ENCODE results near the gene CLEC1B. TPM values are rescaled to one million over a fixed set of nuclear protein-coding genes. Genes with fewer than 3 reads are reported as not detected.

Gene CLEC1B
- total and polyA plus RNA-seq, 9 of the 15 experiments (the other 6 are each of a cell fraction or from before 2014, with no cell fraction given) = not detected

GRCh38 chr12:9960590-9960989 lies 38.3 kb downstream of the CLEC1B start (continued):
- TF ChIP-seq MAX (CRISPR knock-in tag; IDR thresholded peaks at IDR 0.05) = no peak
- TF ChIP-seq RERE (CRISPR knock-in tag; IDR thresholded peaks at IDR 0.05; ENCODE audit: borderline replicate concordance) = no peak
- no peak for TF ChIP-seq ZNF589 (CRISPR knock-in tag; IDR thresholded peaks at IDR 0.05; ENCODE audit: low read depth)

- Histone ChIP-seq H3K4me2 (ENCODE audit: insufficient read depth, low read length) (no peak overlapping the region), H3K27ac (ENCODE audit: extremely low read depth, low read depth, low read length) (no peak overlapping the region), H3K27me3 (ENCODE audit: control insufficient read depth in 2 of 2, insufficient read depth in 2 of 2, low read length in 2 of 2) (no peaks in the 10 kb centered on the region; a peak in 1 of 5 replicates), H3K4me3 (no peak overlapping the region), H2AFZ (ENCODE audit: low read depth, low read length) (no peak overlapping the region), H3K79me2 (ENCODE audit: control insufficient read depth, insufficient read depth, low read length) (no peaks in the 10 kb centered on the region), H3K9me1 (ENCODE audit: control insufficient read depth, insufficient read depth, low read length) (no peaks in the 10 kb centered on the region), H4K20me1 (replicated peaks; ENCODE audit: control insufficient read depth, insufficient read depth, low read length) (no peaks in the 10 kb centered on the region), H3K9ac (ENCODE audit: insufficient read depth in 1 of 2, low read depth in 2 of 2, low read length in 2 of 2) (no peak overlapping the region), H3K36me3 (ENCODE audit: control insufficient read depth, insufficient read depth, low read length) (no peaks in the 10 kb centered on the region), H3K4me1 (replicated peaks in 1 of 2; ENCODE audit: control insufficient read depth in 2 of 2, insufficient read depth in 2 of 2, low read length in 2 of 2) (no peaks in the 10 kb centered on the region), H3K9me3 (replicated peaks; ENCODE audit: control insufficient read depth, insufficient read depth, low read depth, low read length) (no peaks in the 10 kb centered on the region)
- FAIRE-seq (no peak), DNase-seq (ENCODE audit: extremely low read depth in 1 of 4, low spot score in 3 of 4) (no peak), ATAC-seq (no peak)
- POLR2A ChIA-PET = no interaction called here
- intact Hi-C loops (cut with micrococcal nuclease) = no loop called here
- in situ Hi-C loops (cut with MboI) = no loop called here
- CTCF ChIA-PET (ENCODE audit: low intra/inter-chr PET ratio) = no interaction called here
- BruUV-seq (replicated peaks) = no TSS peak
- TF ChIP-seq ZNF274 (IDR thresholded peaks at IDR 0.05; ENCODE audit: borderline replicate concordance, low read depth, low read length) (no peak), MEF2D (tag; conservative IDR thresholded peaks at IDR 0.05; ENCODE audit: low read depth) (no peak), ATF6 (CRISPR knock-in tag; IDR thresholded peaks at IDR 0.05) (no peak), RNF2 (IDR thresholded peaks at IDR 0.05) (no peak), ZNF398 (CRISPR knock-in tag; IDR thresholded peaks at IDR 0.05) (no peak), ZNF384 (IDR thresholded peaks at IDR 0.05; ENCODE audit: low read depth, low read length) (no peak)
- TF ChIP-seq, protein P1, sequence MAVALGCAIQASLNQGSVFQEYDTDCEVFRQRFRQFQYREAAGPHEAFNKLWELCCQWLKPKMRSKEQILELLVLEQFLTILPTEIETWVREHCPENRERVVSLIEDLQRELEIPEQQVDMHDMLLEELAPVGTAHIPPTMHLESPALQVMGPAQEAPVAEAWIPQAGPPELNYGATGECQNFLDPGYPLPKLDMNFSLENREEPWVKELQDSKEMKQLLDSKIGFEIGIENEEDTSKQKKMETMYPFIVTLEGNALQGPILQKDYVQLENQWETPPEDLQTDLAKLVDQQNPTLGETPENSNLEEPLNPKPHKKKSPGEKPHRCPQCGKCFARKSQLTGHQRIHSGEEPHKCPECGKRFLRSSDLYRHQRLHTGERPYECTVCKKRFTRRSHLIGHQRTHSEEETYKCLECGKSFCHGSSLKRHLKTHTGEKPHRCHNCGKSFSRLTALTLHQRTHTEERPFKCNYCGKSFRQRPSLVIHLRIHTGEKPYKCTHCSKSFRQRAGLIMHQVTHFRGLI (CRISPR knock-in tag; IDR thresholded peaks at IDR 0.05) = no peak
Measured at GRCh38 chr12:9957834-9958233, 41.1 kb downstream of the CLEC1B start.
